Kasumi-1 (cell line): ENCODE data around the gene FOXN4.
"Not testable (repeated sequence)": the region's sequence is repeated elsewhere in the genome, so short reads cannot be mapped to it uniquely, and the experiment has no call there.

Experiments used
- DNase-seq, 2 experiments: peaks; one replicate each; lab custom pipeline; 2025; lab: John Stamatoyannopoulos, UW

FOXN4 gene, protein sequence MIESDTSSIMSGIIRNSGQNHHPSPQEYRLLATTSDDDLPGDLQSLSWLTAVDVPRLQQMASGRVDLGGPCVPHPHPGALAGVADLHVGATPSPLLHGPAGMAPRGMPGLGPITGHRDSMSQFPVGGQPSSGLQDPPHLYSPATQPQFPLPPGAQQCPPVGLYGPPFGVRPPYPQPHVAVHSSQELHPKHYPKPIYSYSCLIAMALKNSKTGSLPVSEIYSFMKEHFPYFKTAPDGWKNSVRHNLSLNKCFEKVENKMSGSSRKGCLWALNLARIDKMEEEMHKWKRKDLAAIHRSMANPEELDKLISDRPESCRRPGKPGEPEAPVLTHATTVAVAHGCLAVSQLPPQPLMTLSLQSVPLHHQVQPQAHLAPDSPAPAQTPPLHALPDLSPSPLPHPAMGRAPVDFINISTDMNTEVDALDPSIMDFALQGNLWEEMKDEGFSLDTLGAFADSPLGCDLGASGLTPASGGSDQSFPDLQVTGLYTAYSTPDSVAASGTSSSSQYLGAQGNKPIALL

DNA sequence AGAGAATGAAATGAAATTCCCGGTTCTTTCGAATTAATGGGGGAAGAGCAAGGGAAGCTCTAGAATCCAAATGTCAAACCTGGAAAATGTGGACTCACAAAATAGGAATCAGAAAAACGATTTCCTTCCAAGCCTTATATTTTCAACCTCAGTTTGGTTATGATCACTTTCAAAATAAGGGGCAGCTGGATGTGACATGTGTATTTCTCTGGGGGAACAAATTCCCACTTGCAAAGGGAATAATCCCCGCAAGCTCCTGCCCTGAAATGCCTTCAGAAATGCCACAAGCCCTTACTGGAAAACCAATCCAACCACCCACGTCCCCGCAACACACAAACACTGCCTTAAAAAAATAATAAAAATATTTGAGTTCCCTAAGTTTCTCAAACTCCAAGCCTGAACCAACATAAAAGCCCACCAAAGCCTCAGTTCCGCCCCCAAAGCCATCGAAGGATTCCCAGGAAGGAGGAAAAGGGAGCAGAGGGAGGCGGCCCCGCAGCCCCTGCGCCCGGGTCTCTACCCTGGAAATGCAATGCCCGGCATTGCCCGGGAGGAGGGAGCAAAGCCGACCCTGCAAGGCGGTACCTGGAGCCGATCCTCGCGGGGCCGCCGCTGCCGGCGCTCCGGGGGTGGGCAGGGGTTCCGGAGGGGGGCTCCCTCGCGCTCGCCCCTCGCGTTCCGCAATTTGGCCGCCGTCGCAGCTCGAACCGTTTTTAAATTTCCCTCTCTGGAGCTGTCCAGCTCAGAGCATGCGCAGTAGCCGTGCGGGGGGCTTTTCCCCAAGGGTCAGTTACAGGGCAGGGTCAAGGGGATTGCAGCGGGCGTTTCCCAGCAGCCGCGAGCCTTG, at the start of gene FOXN4:
Gene FOXN4 (minus strand): TSS at position 751 of the 847 bp plus-strand sequence. CDS start 963 bp downstream, outside the sequence.
- no peak for DNase-seq

DNA sequence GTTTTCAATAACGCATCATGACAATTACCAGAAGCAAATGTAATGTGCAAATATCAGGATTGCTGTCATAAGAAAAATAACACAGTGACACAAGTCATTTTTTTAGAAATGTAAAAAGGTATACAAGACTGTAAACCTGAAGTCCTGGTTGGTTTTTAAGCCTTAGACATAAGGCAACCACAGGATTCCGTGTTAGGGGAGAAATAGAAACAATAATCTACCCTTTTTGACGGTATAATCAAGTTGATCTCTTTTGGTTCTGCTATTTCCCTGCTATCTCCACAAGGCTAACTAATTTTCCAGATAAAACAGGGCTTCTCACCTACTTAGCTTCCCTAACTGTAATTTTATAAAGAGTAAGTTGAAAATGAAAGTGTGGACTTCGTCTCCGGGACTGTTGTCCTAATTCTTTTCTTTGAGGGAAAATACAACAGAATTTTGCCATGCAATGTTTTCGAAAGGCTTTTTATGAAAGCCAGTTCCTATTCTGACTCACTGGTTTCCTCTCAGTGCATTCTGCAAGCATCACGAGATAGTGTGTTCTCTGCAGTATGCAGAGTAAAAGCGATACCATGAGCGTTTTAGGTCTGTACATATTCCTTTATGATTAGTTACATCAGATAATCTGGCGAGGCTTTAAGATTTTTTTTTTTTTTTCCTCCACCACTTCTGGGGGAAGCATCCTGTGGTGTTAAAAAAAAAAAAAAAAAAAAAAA, 49.2 kb upstream of the FOXN4 start:
- no peak for DNase-seq

DNA sequence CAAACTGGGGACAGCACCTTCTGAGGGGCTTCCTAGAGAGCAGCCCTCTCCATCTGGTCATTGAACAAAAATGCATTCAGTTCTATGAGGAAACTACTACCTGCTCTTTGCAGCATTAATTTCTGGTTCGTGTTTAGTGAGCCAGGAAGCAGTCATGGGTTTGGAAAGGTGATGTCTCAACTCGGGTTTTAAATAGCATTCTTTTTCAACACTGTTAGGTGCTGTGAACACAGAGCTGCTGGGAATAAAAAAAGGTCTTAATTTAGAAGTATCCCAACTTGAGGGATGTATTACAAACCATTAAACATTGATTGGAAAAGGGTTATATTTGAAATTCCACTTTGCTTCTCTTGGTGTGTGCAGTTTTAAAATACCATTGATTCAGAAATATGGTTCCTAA, 47.9 kb upstream of the FOXN4 start:
- no peak for DNase-seq

DNA sequence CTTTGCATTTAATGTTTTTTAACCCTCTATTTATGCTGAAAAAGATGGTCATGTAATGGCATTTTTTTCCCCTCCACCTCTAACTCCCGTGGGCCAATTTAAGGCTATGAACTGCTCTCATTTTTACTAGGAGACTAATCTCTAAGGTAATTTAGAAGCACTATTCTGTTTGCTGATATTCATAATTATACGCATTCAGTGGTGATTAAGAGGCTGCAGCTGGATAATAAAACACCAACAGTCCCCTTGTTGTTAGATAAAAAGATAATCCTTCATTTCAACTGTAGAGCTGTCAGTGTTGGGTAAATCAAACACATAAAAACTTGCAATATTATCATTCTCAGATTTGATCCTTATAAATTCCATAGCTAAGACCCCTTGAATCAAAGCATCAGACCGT, 47.5 kb upstream of the FOXN4 start:
- DNase-seq = no peak

DNA sequence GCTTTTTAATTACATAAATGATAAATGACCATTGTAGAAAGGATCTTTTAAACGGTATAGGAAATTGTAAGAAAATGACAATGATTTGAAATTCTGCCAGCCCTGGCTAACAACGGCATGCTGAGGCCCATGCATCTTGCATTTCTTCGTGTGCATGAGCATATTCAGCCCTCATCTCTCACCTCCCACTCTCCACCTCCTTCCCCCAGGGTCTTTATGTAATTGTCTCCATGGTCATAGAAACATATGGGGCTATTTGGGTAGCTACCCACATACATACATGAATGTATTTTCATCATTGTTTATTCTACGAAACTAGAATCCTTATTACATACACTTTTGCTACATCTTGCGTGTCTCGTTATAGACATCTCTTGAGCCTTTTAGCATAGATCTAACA, 43.1 kb upstream of the FOXN4 start:
- no peak for DNase-seq

DNA sequence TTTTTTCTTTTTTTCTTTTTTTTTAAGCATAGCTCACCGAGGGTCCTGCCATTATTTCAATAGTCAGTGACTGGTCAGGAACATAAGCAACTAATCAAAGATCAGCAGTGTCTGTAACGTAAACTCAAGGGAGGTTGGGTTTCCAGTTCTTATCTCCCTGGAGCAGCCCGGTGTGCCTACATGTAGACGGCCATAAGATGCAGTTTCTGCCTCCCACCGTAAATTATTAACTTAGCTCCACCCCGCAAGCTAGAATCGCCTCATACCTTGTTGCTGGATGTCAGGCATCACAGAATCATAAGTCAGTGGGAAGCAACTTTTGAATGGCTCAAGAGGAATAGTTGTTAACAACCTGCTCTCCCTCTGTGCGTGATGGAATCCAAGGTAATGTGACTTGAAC, 38.5 kb upstream of the FOXN4 start, which contains the start of gene MYO1H:
Gene MYO1H (plus strand): TSS at position 312 of the 400 bp plus-strand sequence. CDS start 61 bp downstream, at position 373.
- no peak for DNase-seq

DNA sequence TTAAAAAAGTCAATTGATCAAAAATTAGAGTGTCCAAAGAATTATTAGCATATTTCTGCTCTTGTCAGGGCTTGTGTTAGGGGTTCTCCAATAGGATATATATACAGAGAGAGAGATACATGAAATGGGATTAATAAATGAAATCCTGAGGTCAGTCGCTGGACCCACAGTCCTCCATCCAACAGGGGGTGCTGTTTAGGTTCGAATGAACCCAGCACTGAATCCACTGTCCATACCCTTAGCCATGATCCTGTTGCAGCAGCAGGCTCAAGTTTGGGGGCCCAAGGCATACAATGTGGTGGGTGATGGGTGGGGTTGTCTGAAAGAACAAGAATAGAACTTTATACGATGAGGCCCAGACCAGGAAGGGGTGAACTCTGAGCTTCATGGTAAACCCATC, 37.8 kb upstream of the FOXN4 start:
- no peak for DNase-seq

DNA sequence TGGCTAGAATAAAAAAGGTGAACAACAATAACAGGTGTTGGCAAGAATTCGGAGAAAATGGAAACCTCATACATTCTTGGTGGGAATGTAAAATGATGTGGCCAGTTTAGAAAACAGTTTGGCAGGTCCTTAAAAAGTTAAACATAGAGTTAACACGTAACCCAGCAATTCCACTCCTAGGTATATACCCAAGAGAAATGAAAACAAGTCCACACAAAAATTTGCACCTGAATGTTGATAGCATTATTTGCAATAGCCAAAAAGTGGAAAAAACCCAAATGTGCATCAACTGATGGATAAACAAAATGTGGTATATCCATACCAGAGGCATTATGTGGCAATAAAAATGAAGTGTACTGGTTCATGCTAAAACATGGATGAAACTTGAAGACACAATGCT, 36.3 kb upstream of the FOXN4 start:
- DNase-seq = no peak

DNA sequence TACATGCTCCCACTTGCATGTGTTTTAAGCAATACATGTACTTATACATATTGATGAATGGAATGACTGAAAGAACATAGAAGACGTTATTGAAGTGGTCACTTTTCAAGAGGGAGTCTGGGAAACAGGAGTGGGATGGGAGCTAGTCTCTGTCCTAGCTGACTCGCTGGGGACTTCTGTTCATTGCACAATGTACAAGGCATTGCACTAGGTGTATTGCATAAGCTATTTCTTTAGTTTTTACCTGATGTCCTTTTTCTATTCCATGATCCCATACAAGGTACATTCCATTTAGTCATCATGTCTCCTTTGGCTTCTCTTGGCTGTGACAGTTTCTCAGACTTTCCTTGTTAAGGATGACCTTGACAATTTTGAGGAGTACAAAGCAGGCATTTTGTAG, 34.6 kb upstream of the FOXN4 start:
- no peak for DNase-seq

DNA sequence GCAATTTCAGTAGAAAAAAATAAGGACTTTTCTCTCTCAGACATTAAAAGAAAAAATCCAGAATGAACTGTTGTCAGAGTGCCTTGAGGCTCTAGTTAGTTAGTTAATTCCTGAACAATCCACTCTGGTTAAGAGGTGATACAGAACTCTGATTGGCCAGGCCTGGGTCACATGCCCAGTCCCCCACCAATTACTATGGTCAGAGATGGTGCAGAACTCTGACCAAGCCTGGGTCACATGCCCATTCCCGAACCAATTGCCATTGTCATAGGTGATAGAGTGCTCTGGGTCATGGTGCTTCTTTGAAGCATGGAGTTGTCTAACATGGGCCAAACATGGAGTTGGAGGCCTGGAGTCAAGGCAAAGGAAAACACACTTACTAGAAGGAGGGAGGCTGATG, 27.5 kb upstream of the FOXN4 start:
- no peak for DNase-seq

DNA sequence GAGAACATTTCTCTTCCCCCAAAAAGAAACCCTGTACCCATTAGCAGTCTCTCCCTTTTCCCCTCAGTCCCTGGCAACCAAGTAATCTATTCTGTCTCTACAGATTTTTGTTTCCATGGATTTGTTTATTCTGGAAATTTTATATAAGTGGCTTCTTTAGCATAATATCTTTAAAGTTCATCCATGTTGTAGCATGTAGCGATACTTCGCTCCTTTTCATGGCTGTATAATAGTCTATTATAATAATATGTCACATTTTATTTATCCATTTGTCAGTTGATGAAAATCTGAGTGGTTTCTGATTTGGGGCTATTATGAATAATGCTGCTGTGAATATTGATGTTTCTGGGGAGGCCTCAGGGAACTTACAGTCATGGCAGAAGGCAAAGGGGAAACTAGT, 25.8 kb upstream of the FOXN4 start:
- no peak for DNase-seq

DNA sequence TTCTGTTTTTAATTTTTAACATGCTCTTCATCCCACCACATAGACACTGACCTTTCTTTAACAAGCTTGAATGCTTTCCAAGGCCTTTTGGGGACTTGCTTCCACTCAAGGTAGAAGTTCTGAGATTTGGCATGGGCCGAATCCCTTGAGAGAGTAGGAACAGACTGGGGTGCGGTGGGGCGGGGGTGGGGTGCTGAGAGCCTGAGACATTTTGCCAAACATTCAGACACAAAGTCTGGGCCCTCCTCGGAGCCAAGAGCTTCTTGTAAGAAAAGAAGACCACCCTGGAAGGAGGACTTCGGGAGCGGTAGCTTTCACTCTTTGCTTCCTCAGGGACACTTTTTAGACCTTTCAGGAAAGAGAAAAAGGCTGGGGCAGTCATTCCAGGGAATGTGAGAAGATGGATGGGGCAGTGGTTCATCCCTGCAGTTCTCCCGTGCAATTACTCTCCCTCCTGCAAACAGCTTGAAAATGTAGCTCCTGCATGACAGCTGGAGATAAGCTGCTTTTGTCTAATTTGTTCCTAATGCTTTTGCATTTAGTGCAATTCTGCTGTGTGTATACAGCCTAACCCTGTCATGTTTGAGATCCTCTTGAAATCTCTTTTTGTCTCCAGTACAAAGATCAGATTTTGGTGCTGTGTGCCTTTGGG, 22.3 kb upstream of the FOXN4 start:
- no peak for DNase-seq

DNA sequence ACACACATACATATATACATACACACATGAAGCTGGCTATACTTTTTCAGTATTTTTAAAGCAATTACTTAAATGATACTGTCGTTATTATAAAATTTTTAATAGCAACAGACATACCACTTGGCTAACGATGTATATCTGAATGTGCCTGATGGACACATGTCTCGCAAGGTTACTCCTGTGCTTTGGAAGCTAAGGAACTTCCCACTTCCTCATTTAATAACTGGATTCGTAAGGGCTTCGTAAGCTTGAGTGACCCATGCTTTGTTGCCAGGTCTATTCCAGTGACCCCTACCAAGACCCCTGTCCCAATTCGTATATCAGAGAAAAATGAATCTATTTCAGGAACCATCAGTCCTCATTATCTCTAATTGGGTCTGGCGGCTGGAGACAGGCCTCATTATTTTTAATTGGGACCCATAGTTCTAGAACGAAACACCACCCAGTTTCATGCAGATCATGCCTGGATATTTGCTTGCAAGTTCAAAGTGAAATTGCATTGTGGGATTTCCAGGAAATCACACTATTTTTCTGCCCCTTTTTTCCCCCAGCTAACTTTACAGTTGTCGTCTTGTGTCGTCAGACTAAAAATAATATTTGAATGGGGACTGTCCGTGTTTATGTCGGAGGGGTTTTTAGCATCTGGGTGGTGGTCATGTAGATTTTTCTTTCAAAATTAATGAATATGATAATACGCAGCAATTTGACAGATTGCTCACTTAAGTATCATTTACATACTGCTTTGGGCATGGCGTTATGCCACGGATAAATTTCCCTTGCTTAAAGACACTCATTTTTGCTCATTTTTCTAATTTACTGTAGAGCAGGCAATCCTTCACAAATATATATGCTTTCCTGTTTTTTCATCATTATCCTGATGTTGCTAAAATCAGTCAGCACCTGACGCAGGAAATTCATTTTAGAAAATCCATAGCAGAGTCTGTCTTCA, 21.5 kb upstream of the FOXN4 start:
- DNase-seq = no peak

DNA sequence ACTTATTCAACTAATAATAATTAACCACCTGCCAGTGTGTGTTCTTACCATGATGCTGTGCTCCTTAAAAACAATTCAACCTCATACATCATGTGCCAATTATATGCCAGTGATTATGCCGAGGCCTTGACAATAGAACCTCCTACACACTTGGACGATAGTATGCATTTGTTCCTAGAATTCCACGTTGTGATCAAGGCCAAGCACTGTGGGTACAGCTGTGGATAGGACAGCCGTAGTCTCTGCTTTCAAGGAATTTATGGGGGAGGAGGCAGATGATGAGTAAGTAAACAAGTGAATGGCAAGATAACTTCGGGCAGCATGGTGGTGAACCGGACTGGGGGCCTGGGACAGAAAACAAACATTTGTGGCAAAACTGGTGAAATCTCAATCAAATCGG, 20.6 kb upstream of the FOXN4 start:
- DNase-seq = no peak

DNA sequence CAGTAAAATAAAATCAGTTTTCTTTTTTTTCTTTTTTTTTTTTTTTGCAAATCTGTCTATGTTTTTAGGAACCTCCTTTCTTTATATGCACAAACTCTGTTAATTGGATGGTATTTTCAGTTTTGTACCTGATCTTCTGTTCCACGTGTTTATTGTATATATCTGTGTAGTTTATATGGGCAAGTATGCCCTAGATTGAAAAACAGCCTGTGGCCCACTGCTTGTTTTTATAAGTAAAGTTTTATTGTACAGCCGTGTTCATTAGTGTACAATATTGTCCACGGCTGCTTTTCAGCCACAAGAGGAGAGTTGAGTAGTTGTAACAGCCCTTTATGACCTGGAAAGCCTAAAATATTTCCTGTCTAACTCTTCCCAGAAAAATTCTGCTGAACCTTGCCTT, 19.9 kb upstream of the FOXN4 start:
- DNase-seq = no peak

DNA sequence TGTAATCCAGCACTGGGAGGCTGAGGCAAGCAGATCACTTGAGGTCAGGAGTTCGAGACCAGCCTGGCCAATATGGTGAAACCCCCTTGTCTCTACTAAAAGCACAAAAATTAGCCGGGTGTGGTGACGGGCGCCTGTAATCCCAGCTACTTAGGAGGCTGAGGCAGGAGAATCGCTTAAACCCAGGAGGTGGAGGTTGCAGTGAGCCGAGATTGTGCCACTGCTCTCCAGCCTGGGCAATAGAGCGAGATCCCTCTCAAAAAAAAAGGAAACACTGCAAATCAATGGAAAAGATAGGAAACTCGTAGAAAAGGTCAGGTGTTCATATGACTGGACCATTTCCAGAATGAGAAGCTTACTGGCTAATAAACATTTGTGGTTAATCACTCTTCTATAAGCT, 12.2 kb upstream of the FOXN4 start:
- DNase-seq = not testable (repeated sequence)

DNA sequence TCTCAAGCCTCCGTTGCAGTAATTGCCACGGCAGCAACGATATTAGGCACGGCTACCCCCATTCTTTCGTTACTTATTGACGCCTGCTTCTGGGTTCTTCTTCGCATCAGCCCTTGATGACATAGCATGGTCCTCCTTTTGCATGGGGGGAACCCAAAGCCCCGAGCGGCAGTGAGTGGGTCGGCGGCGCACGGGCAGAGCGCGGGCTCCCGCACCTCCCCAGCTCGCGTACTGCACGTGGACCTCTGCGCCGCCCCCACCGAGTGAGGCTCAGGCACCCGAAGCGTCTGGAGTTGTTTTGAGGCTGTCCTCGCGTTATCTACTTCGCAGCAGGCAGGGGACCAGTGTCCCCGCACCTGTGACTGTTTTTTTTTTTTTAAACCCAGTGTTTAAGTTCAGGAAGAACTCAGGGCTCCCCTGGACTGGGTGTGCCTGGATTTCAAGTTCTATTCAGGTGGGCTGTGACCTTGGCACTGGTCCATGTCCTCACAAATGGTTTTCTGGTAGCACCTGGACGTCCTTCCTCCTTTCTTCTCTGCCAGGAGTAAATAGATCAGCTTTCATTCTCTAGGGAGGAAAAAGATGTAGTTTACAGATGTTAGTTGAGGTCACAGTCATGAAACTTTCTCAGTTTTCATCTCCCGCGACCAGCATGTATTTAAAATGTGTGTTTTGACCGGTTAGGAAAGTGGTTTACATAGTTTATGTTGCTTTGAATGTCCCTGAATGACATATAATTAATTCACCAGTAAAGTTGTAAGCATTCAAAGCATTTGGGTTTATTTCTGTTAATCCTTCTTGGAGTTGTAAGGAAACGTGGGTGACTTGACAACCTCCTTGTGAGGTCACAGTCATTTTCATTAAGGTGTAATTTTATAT, 1.4 kb upstream of the FOXN4 start:
- peak in 1 of 2 experiments; percentile 5 for DNase-seq

DNA sequence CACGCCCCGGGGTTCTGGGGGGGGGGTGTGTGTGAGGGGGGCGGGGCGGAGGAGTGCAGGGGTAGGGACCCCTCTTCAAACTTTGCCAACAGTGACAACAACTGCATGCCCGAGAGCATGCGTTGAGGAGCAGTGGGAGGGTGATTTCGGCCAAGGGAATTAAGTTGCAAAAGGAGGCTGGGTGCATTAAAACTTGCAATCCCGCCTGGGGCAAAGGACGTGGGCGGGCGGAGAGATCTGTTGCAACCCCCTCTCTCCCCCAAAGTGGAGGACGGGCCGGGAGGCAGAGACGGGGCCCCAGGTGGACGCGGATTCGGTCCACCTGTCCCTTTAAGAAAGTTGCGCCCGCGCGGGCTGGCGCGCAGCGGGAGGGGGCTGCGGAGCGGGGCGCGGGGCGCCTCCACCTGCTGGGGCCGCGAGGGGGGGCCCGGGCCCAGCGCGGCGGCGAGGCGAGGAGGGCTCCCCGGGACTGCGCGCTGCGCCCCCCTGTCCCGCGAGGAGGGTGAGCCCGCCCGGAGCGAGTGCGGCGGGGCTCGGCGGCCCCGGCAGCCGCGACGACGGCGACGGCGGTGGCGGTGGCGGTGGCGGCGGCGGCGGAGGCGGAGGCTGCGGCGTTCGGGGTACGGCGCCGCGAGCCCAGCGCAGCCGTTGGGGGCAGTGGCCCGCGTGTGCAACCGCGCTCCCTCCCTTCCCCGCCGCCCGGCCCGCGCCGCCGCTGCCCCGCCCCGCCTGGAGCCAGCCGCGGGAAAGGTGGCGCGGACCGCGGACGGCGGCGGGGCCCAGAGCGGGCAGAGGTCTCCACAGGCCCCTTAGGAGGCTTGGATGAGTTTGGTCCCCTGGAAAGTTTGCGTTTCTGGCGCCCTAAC, 530 bp upstream of the FOXN4 start:
- DNase-seq = no peak

DNA sequence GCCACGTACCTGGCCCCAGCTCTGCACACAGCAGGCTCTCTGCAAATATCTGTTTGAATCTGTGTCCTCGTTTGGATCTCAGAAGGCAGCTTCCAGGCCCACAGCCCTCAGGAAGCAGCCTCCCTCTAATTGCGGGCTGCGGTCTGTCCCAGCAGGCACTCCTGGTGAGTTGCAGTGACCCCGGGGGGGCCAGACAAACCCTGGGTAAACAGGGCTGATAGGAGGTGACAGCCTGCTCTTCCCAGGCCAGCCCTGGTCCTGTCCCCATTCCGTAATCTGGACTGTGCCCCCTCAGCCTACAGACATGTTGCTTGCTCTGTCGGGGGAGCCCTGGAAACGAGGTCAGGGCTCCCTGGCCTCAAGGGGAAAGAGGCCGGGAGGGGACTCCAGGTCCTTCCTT, 2.0 kb downstream of the FOXN4 start:
- no peak for DNase-seq
